ENCODE measurements around the gene FLT4.
A peak's percentile ranks its signal among the peaks of the same experiment; 100 is the strongest.

The FLT4 gene

GRCh38 chr5:180605554-180606214, 43.7 kb downstream of the FLT4 start:
- peak; percentile 11 for DNase-seq (ENCODE audit: extremely low read depth, low read depth)
- peak; percentile 81 for TF ChIP-seq CTCF (IDR thresholded peaks at IDR 0.05; ENCODE audit: low read depth, low read length, missing control alignments)
- H3K4me3 ChIP-seq (replicated peaks; ENCODE audit: low read depth, low read length), result no peak overlapping the region

GRCh38 chr5:180604271-180604670, 45.1 kb downstream of the FLT4 start:
- no peak overlapping the region for H3K4me3 ChIP-seq (replicated peaks; ENCODE audit: low read depth, low read length)
- DNase-seq (ENCODE audit: extremely low read depth, low read depth), result no peak
- TF ChIP-seq CTCF (IDR thresholded peaks at IDR 0.05; ENCODE audit: low read depth, low read length, missing control alignments), result no peak

- H3K4me3 ChIP-seq (replicated peaks; ENCODE audit: low read depth, low read length), result no peak overlapping the region
- TF ChIP-seq CTCF (IDR thresholded peaks at IDR 0.05; ENCODE audit: low read depth, low read length, missing control alignments), result no peak
- no peak for DNase-seq (ENCODE audit: extremely low read depth, low read depth)
These were observed 46.3 kb downstream of the FLT4 start for GRCh38 chr5:180603076-180603594.

GRCh38 chr5:180602481-180603075, 46.8 kb downstream of the FLT4 start:
- TF ChIP-seq CTCF (IDR thresholded peaks at IDR 0.05; ENCODE audit: low read depth, low read length, missing control alignments), result no peak
- no peak overlapping the region for H3K4me3 ChIP-seq (replicated peaks; ENCODE audit: low read depth, low read length)
- DNase-seq (ENCODE audit: extremely low read depth, low read depth), result no peak

- no peak for TF ChIP-seq CTCF (IDR thresholded peaks at IDR 0.05; ENCODE audit: low read depth, low read length, missing control alignments)
- DNase-seq (ENCODE audit: extremely low read depth, low read depth), result no peak
- no peak overlapping the region for H3K4me3 ChIP-seq (replicated peaks; ENCODE audit: low read depth, low read length)
These were observed 47.6 kb downstream of the FLT4 start for GRCh38 chr5:180601591-180602480.

GRCh38 chr5:180600554-180601041, 48.8 kb downstream of the FLT4 start:
- H3K4me3 ChIP-seq (replicated peaks; ENCODE audit: low read depth, low read length), result no peak overlapping the region
- DNase-seq (ENCODE audit: extremely low read depth, low read depth), result no peak
- no peak for TF ChIP-seq CTCF (IDR thresholded peaks at IDR 0.05; ENCODE audit: low read depth, low read length, missing control alignments)
